Body of pancreas (tissue), 4 donors: Measurements from ENCODE around the gene CACNA2D3. TPM values are rescaled to one million over a fixed set of nuclear protein-coding genes. Genes with fewer than 3 reads are reported as not detected.

Experiments
- ATAC-seq: fragments of 150-250 bp; one replicate; pipeline ENCODE4 v1.9.1; 2016
- DNase-seq, 4 donors: peaks; one replicate each; pipeline ENCODE4 v3.0.0-alpha.2; 2019
- H3K27ac ChIP-seq, 4 donors: fragments of 200-600 bp; sonication (generic); 1 replicate in 3 of 4; 2 replicates in 1 of 4; pipeline versions ENCODE4 v1.5.1 to v1.6.1; 2016 to 2019; ENCODE audit warnings: mild to moderate bottlenecking in 1 of 4, mixed read lengths in 1 of 4, moderate library complexity in 1 of 4
- H3K27me3 ChIP-seq, 2 donors: fragments of 200-600 bp; sonication (generic); one replicate each; pipeline ENCODE4 v1.6.0; 2016; ENCODE audit warnings: mild to moderate bottlenecking in 1 of 2
- H3K36me3 ChIP-seq, 2 donors: fragments of 200-600 bp; sonication (generic); replicated peaks in 1 of 2; 2 replicates each; pipeline ENCODE4 v1.5.1; 2016; ENCODE audit warnings: low read depth in 2 of 2; ENCODE audit not compliant: insufficient read depth in 1 of 2
- H3K4me1 ChIP-seq: fragments of 200-600 bp; sonication (generic); one replicate; pipeline ENCODE4 v1.6.0; 2016
- H3K4me3 ChIP-seq, 2 donors: fragments of 200-600 bp; sonication (generic); 1 replicate in 1 of 2; 2 replicates in 1 of 2; pipeline ENCODE4 v1.5.1; 2016 to 2019
- H3K9me3 ChIP-seq, 3 donors: fragments of 200-600 bp; sonication (generic); 1 replicate in 2 of 3; 2 replicates in 1 of 3; pipeline ENCODE4 v1.5.1; 2016
- POLR2A ChIP-seq, 3 donors: fragments of 450-650 bp; IDR thresholded peaks; one replicate each; pipeline ENCODE4 v1.6.1; 2016; ENCODE audit warnings: antibody characterized with exemption in 3 of 3, mild to moderate bottlenecking in 2 of 3
- WGBS, 2 donors: methylation state at CpG; one replicate each; pipeline ENCODE4 v1.1.5; 2017; 5-methylcytosine and 5-hydroxymethylcytosine counted together
- intact Hi-C: fragments of 100-400 bp; cut with DNase I; formaldehyde crosslinking; loops from one replicate; pipeline ENCODE4 v1.15.1; 2023
- total RNA-seq, 2 donors: library from RNA; depleted of rRNA; stranded (reverse); fragments of >200 nt; gene quantifications; one replicate each; pipeline ENCODE4 v1.1.0, GENCODE V29; 2016
- TF ChIP-seq, protein P1 (sequence below), 7 experiments: fragments of 450-650 bp in 4 of 7; fragments of 200-600 bp in 3 of 7; sonication (generic) in 3 of 7; IDR thresholded peaks; one replicate each; pipeline ENCODE4 v1.5.1; 2016 to 2019; ENCODE audit warnings: antibody characterized with exemption in 7 of 7

CACNA2D3 gene
- total RNA-seq, 2 donors from 2014 or later = not detected

- H3K36me3 ChIP-seq = no peaks in the 10 kb centered on the region
- H3K27ac ChIP-seq = no peak overlapping the region
- DNase-seq (no peak), ATAC-seq (no peak)
- no peaks in the 10 kb centered on the region for H3K9me3 ChIP-seq
- no peaks in the 10 kb centered on the region for H3K4me1 ChIP-seq
- intact Hi-C loops = no loop called here
- 88% methylated on average over 6 of the region's 6 CpGs for WGBS, 2 donors
- no peak overlapping the region for H3K4me3 ChIP-seq
- H3K27me3 ChIP-seq = no peaks in the 10 kb centered on the region
- TF ChIP-seq, protein P1, sequence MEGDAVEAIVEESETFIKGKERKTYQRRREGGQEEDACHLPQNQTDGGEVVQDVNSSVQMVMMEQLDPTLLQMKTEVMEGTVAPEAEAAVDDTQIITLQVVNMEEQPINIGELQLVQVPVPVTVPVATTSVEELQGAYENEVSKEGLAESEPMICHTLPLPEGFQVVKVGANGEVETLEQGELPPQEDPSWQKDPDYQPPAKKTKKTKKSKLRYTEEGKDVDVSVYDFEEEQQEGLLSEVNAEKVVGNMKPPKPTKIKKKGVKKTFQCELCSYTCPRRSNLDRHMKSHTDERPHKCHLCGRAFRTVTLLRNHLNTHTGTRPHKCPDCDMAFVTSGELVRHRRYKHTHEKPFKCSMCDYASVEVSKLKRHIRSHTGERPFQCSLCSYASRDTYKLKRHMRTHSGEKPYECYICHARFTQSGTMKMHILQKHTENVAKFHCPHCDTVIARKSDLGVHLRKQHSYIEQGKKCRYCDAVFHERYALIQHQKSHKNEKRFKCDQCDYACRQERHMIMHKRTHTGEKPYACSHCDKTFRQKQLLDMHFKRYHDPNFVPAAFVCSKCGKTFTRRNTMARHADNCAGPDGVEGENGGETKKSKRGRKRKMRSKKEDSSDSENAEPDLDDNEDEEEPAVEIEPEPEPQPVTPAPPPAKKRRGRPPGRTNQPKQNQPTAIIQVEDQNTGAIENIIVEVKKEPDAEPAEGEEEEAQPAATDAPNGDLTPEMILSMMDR (IDR thresholded peaks at IDR 0.05) = no peak
- TF ChIP-seq POLR2A (IDR thresholded peaks at IDR 0.05) = no peak
These were observed 519.8 kb downstream of the CACNA2D3 start for GRCh38 chr3:54642147-54642546.

DNA sequence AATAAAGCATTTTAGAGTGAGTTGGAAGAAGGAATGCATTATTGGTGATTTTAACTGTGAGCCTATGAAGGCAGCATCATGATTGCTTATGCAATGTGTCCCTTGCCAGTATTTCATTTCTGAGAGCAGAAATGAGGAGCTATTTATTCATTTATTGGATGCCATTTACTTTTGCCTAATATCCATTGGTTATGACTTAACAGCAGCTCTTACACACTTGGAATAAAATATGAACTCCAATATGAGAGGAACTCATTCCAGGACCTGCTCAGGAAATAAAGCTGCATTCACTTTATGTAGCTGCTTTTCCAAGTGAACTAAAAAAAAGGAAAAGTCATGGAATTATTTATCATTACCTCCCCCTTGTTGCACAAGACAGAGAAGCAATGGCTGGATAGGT, 525.4 kb downstream of the CACNA2D3 start:
- TF ChIP-seq POLR2A (IDR thresholded peaks at IDR 0.05) = no peak
- TF ChIP-seq, protein P1 (IDR thresholded peaks at IDR 0.05) = no peak
- intact Hi-C loops = no loop called here
- no peak for ATAC-seq

GRCh38 chr3:54649551-54649950, 527.2 kb downstream of the CACNA2D3 start:
- no peak for DNase-seq
- H3K4me3 ChIP-seq = no peak overlapping the region
- ATAC-seq = no peak
- intact Hi-C loops = no loop called here
- no peaks in the 10 kb centered on the region for H3K9me3 ChIP-seq
- H3K4me1 ChIP-seq = no peaks in the 10 kb centered on the region
- H3K27me3 ChIP-seq = no peaks in the 10 kb centered on the region
- no peak overlapping the region for H3K27ac ChIP-seq
- H3K36me3 ChIP-seq = no peaks in the 10 kb centered on the region
- TF ChIP-seq, protein P1 (IDR thresholded peaks at IDR 0.05) = no peak
- TF ChIP-seq POLR2A (IDR thresholded peaks at IDR 0.05) = no peak

More for the DNA sequence above, 525.4 kb downstream of the CACNA2D3 start:
- Histone ChIP-seq H3K27ac (no peak overlapping the region), H3K9me3 (no peaks in the 10 kb centered on the region), H3K4me1 (no peaks in the 10 kb centered on the region), H3K4me3 (no peak overlapping the region), H3K36me3 (no peaks in the 10 kb centered on the region), H3K27me3 (no peaks in the 10 kb centered on the region)
- DNase-seq = no peak

- no peaks in the 10 kb centered on the region for H3K9me3 ChIP-seq
- H3K4me3 ChIP-seq = no peak overlapping the region
- DNase-seq (no peak), ATAC-seq (no peak)
- WGBS, 2 donors = 53 to 58% methylated on average over 6 of the region's 6 CpGs
- no peaks in the 10 kb centered on the region for H3K27me3 ChIP-seq
- H3K4me1 ChIP-seq = no peaks in the 10 kb centered on the region
- TF ChIP-seq, protein P1 (IDR thresholded peaks at IDR 0.05) = no peak
- TF ChIP-seq POLR2A (IDR thresholded peaks at IDR 0.05) = no peak
- H3K36me3 ChIP-seq = no peaks in the 10 kb centered on the region
- intact Hi-C loops = no loop called here
- H3K27ac ChIP-seq = no peak overlapping the region
These were observed 531.3 kb downstream of the CACNA2D3 start for GRCh38 chr3:54653456-54654195.

DNA sequence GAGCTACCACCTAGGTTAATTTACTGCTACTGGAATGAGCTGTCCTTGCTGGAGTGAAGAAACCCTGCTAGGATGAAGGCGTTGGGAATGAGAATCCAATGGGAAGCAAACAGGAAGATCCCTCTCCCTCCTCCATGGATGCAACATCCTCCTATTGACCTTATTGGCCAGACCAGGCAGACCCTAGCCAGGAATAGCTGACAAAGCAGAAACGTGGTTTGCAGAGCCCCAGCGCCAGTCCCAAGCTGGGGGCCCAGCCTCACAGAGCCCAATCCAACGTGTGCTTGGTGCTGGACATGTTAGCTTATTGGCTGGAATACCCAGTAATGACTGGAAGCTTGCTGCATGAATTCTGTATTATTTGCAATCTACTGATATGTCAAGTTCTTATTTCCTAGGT, 532.4 kb downstream of the CACNA2D3 start:
- H3K27ac ChIP-seq = no peak overlapping the region
- TF ChIP-seq POLR2A (IDR thresholded peaks at IDR 0.05) = no peak
- TF ChIP-seq, protein P1 (IDR thresholded peaks at IDR 0.05) = no peak
- no peak for DNase-seq
- intact Hi-C loops = no loop called here
- no peak overlapping the region for H3K4me3 ChIP-seq
- no peaks in the 10 kb centered on the region for H3K27me3 ChIP-seq
- no peak for ATAC-seq
- 46 to 70% methylated on average over 4 of the region's 4 CpGs for WGBS, 2 donors
- no peaks in the 10 kb centered on the region for H3K4me1 ChIP-seq
- no peaks in the 10 kb centered on the region for H3K9me3 ChIP-seq
- no peaks in the 10 kb centered on the region for H3K36me3 ChIP-seq
